COLO829 (cell line): ENCODE measurements around the gene LIPE.

Experiments
- DNase-seq: peaks from one replicate; pipeline ENCODE4 v3.0.0; 2012; ENCODE audit warnings: low spot score

The LIPE gene

GRCh38 chr19:42378225-42379215 is 48.7 kb downstream of the LIPE start:
- DNase-seq: no peak

DNA sequence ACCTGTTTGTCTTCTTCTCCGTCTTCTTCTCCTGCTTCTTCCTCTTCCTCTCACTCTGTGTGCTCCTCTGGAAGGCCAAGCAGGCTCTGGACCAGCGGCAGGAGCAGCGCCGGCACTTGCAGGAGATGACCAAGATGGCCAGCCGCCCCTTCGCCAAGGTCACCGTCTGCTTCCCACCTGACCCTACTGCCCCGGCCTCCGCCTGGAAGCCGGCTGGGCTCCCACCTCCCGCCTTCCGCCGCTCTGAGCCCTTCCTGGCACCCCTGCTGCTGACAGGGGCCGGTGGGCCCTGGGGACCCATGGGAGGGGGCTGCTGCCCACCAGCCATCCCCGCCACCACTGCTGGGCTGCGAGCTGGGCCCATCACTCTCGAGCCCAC is 51.0 kb downstream of the LIPE start:
- no peak for DNase-seq

DNA sequence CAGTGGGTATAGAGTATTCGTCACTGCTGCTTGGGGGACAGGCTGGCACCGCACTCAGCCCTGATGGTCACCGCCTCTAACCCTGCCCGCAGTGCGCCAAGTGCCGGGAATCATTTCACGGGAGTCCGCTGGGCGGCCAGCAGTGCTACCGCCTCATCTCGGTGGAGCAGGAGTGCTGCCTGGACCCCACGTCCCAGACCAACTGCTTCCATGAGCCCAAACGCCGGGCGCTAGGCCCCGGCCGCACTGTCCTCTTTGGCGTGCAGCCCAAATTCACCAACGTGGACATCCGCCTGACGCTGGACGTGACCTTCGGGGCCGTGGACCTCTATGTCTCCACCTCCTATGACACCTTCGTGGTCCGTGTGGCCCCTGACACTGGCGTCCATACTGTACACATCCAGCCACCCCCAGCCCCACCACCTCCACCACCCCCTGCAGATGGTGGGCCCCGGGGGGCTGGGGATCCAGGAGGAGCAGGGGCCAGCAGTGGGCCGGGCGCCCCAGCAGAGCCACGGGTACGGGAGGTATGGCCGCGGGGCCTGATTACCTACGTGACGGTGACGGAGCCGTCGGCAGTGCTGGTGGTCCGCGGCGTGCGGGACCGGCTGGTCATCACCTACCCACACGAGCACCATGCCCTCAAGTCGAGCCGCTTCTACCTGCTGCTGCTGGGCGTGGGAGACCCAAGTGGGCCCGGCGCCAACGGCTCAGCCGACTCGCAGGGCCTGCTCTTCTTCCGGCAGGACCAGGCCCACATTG is 51.6 kb downstream of the LIPE start:
- no peak for DNase-seq

GRCh38 chr19:42374826-42375376 is 52.3 kb downstream of the LIPE start:
- DNase-seq: no peak

DNA sequence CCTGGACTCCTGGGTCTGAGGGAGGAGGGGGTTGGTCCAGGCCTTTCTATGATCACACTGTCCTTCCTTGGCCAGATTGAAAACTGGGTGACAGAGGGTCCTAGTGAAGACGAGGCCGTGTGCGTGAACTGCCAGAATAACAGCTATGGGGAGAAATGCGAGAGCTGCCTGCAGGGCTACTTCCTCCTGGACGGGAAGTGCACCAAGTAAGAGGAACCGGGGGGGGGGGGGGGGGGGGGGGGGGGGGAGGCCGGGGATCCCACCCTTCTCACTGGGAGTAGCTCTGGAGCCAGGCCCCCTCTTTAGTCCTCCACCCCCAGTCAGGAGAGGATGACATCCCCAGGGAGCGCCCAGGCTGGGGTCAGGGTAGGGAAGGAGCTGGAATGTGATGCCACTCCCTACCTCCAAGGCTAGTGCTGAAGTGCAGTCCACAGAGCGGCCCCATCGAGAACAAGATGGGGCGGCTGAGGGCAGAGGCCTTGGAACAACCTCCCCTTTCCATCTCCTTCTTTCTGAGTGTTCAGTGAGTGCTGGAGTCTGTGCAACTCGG is 56.5 kb downstream of the LIPE start:
- no peak for DNase-seq

DNA sequence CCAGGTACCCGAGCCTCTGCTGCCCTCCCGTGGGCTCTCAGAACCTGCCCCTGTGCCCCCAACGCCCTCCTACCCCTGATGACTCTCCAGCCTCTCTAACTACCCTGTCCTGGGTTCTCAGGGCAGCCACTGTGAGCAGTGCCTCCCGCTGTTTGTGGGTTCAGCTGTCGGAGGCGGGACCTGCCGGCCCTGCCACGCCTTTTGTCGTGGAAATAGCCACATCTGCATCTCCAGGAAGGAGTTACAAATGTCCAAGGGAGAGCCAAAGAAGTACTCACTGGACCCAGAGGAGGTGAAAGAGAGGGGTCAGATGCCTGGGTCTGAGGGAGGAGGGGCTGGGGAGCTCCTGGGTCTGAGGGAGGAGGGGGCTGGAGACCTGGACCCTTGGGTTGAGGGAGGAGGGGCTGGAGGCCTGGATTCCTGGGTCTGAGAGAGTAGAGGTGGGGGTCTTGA is 57.1 kb downstream of the LIPE start:
- DNase-seq: no peak

- DNase-seq: no peak
Measured at GRCh38 chr19:42369433-42370067, 57.6 kb downstream of the LIPE start.

GRCh38 chr19:42368765-42369164 is 58.4 kb downstream of the LIPE start:
- DNase-seq: no peak

GRCh38 chr19:42368360-42368759 is 58.8 kb downstream of the LIPE start:
- no peak for DNase-seq

- DNase-seq: no peak
Measured at GRCh38 chr19:42367929-42368328, 59.3 kb downstream of the LIPE start.

GRCh38 chr19:42366673-42367072 is 60.5 kb downstream of the LIPE start:
- DNase-seq: no peak

GRCh38 chr19:42363614-42364346 is 63.4 kb downstream of the LIPE start:
- DNase-seq: no peak

DNA sequence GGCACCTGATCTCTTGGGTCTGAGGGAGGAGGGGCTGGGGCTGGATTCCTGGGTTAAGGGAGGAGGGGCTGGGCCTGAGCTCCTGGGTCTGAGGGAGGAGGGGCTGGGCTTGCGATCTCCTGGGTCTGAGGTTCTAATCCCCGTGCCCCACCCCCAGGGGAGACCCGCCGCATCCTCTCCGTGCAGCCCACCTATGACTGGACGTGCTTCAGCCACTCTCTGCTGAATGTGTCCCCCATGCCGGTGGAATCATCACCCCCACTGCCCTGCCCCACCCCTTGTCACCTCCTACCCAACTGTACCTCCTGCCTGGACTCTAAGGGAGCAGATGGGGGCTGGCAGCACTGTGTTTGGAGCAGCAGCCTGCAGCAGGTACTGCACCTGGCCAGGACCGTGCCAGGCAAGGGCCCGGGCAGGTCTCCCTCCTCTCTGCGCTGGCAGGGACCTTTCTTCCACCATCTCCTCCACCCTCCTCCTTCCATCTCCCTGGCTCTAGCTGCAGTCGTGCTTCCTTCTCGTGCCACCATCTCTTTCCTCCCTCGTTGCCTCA is 64.2 kb downstream of the LIPE start:
- DNase-seq: no peak

- DNase-seq: no peak
Measured at GRCh38 chr19:42362342-42362741, 64.8 kb downstream of the LIPE start.

DNA sequence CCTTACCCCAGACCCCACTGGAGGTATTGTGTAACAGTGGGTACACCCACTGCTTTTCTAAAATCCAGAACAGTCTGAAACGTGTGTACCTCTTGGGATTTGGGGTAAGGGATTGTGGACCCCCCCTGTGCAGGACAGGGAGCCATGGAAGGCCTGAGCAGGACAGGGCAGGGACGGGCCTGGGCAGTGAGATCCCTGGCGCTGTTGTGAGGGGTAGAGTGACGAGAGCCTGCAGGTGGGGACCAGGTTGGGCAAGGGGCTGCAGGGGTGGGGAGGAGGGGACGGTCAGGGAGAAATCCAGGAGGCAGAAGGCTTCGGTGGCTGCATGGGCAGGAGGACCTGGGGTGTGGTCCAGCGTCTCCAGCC is 65.7 kb downstream of the LIPE start:
- no peak for DNase-seq

GRCh38 chr19:42360787-42361544 is 66.2 kb downstream of the LIPE start:
- DNase-seq: no peak

DNA sequence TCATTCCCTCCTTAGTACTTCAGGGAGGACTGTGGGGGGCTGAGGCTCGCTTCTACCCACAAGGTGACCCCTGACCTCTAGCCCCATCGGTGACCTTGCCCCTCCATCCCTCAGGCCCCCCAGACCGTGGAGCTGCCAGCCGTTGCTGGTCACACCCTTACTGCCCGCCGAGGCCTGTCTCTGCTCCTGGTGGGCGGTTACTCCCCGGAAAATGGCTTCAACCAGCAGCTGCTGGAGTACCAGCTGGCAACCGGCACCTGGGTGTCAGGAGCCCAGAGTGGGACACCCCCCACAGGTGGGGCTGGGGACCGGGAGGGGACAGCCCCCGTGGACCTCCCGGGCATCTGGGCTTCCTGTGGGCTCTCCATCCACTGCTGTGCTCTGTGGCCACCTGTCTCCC is 69.9 kb downstream of the LIPE start:
- no peak for DNase-seq

DNA sequence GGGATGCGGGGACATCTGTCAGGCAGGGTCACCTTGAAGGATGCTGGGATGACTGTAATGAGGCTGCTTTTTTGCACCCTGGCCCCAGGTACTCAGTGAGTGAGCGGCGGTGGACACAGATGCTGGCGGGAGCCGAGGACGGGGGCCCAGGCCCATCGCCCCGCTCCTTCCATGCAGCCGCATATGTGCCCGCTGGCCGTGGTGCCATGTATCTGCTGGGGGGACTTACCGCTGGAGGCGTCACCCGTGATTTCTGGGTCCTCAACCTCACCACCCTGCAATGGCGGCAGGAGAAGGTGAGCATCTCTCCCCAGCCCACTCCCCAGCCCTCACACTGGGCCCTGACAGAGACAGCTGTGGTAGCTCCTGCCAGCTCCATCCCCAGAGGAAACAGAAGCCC is 70.5 kb downstream of the LIPE start:
- DNase-seq: no peak

DNA sequence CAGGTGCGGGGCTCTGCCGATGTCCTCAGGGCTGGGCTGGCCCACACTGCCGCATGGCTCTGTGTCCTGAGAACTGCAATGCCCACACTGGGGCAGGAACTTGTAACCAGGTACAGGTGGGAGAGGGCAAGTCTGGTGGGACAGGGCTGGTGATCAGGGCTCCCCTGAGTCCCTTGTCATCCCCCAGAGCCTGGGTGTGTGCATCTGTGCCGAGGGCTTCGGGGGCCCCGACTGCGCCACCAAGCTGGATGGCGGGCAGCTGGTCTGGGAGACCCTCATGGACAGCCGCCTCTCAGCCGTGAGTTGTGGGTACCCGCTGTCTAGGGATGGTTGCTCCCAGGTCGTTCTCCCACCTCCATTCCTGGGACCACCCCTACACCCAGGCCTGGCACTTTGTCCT is 71.3 kb downstream of the LIPE start:
- no peak for DNase-seq

GRCh38 chr19:42353341-42354015 is 73.7 kb downstream of the LIPE start:
- DNase-seq: no peak
